D341Med (cell line): Measurements from ENCODE around the gene WFDC10B.
"Not testable (repeated sequence)": the region's sequence is repeated elsewhere in the genome, so short reads cannot be mapped to it uniquely, and the experiment has no call there.

Experiments used
- DNase-seq: peaks from one replicate; pipeline ENCODE4 v3.0.0; 2012; ENCODE audit warnings: low spot score

Gene WFDC10B

DNA sequence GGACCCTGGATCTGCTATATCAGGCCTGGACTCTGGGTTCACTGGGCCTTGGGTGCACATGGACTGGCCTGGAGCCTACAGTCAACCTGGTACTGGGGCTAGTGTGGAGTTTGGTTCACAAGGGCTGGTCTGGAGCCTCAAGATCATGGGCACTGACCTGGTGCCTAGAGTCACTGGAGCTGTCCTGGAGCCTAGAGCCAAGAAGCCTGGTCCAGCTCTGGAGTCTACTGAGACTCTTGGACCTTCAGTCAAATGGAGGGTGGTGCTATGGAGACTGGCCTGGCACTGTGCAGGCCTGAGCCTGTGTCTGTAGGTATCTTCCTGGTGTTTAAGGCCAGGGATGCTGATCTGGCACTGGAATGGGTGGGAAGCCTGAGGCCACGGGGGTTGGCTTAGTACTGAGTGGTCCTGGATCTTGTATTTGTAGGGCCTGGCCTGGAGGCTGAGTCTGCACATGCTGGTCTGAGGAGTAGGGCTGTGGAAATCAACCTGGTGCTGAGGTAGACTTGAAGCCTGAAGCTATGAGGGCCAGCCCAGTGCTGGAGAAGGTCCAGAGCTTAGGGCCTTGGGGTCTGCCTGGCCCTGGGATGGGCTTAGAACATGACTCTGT is 57.3 kb downstream of the WFDC10B start:
- DNase-seq: no peak

GRCh38 chr20:45646875-45647274 is 57.9 kb downstream of the WFDC10B start:
- no peak for DNase-seq

- DNase-seq: not testable (repeated sequence)
Measured at GRCh38 chr20:45645869-45646268, 59.0 kb downstream of the WFDC10B start.

GRCh38 chr20:45641076-45641475 is 63.7 kb downstream of the WFDC10B start:
- DNase-seq: not testable (repeated sequence)

- no peak for DNase-seq
Measured at GRCh38 chr20:45639687-45640086, 65.1 kb downstream of the WFDC10B start.

GRCh38 chr20:45636513-45636912 is 68.3 kb downstream of the WFDC10B start:
- no peak for DNase-seq
